ENCODE measurements around the gene HADH. TPM values are rescaled to one million over a fixed set of nuclear protein-coding genes. Genes with fewer than 3 reads are reported as not detected.
A peak's percentile ranks its signal among the peaks of the same experiment; 100 is the strongest.

Gene HADH
- total and polyA plus RNA-seq, 4 donors = 27.5 to 140 (median 94.3) TPM

GRCh38 chr4:107989162-107989536 is 540 bp upstream of the HADH start:
- Histone ChIP-seq H3K4me3 (ENCODE audit: low read depth in 1 of 3, low read length in 3 of 3) (peak overlapping the region; percentile 57 to 77 (median 66)), H3K9ac (ENCODE audit: low read depth in 1 of 2, low read length in 2 of 2) (peak overlapping the region; percentile 13 to 92)

More at GRCh38 chr4:107989162-107989536, 540 bp upstream of the HADH start:
- TF ChIP-seq CTCF (IDR thresholded peaks at IDR 0.05; ENCODE audit: low read depth, low read length, missing input control) (no peak), HNF4A (conservative IDR thresholded peaks at IDR 0.05) (peak; percentile 81 to 82), FOXA1 (IDR thresholded peaks at IDR 0.05) (no peak), NR2F2 (IDR thresholded peaks at IDR 0.05) (peak; percentile 20), FOXA2 (IDR thresholded peaks at IDR 0.05) (peak; percentile 22), RAD21 (IDR thresholded peaks at IDR 0.05) (peak in 1 of 2 donors; percentile 3), HNF4G (IDR thresholded peaks at IDR 0.05) (no peak), REST (IDR thresholded peaks at IDR 0.05) (no peak), YY1 (IDR thresholded peaks at IDR 0.05) (peak; percentile 48), JUND (IDR thresholded peaks at IDR 0.05) (peak in 1 of 2 donors; percentile 50), SP1 (IDR thresholded peaks at IDR 0.05) (peak; percentile 68), RXRA (IDR thresholded peaks at IDR 0.05) (peak; percentile 90 to 93), TAF1 (conservative IDR thresholded peaks at IDR 0.05) (no peak), ATF3 (IDR thresholded peaks at IDR 0.05) (no peak), EGR1 (IDR thresholded peaks at IDR 0.05; ENCODE audit: low read depth in 2 of 2) (no peak), GABPA (IDR thresholded peaks at IDR 0.05 in 1 of 2, conservative IDR thresholded peaks at IDR 0.05 in 1 of 2) (no peak)
- TF ChIP-seq, protein P1, sequence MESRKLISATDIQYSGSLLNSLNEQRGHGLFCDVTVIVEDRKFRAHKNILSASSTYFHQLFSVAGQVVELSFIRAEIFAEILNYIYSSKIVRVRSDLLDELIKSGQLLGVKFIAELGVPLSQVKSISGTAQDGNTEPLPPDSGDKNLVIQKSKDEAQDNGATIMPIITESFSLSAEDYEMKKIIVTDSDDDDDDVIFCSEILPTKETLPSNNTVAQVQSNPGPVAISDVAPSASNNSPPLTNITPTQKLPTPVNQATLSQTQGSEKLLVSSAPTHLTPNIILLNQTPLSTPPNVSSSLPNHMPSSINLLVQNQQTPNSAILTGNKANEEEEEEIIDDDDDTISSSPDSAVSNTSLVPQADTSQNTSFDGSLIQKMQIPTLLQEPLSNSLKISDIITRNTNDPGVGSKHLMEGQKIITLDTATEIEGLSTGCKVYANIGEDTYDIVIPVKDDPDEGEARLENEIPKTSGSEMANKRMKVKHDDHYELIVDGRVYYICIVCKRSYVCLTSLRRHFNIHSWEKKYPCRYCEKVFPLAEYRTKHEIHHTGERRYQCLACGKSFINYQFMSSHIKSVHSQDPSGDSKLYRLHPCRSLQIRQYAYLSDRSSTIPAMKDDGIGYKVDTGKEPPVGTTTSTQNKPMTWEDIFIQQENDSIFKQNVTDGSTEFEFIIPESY (IDR thresholded peaks at IDR 0.05) = no peak
- TF ChIP-seq, protein P2, sequence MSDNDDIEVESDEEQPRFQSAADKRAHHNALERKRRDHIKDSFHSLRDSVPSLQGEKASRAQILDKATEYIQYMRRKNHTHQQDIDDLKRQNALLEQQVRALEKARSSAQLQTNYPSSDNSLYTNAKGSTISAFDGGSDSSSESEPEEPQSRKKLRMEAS (IDR thresholded peaks at IDR 0.05) = peak; percentile 22
- DNase-seq (ENCODE audit: low spot score) = no peak
- 3% methylated on average over 8 of the region's 8 CpGs for WGBS
- peaks cover 8 to 52% (median 35%) of the 10 kb centered on the region in 4 donors for H3K4me1 ChIP-seq (ENCODE audit: control insufficient read depth in 4 of 4, insufficient read depth in 4 of 4, low read length in 3 of 4)
- peak overlapping the region; percentile 94 to 99 for H3K27ac ChIP-seq (ENCODE audit: low read depth in 1 of 2, low read length in 2 of 2)
- H3K27me3 ChIP-seq (ENCODE audit: control insufficient read depth in 4 of 4, insufficient read depth in 4 of 4, low read length in 3 of 4) = no peaks in the 10 kb centered on the region
- no peaks in the 10 kb centered on the region for H3K36me3 ChIP-seq (ENCODE audit: control insufficient read depth in 4 of 4, insufficient read depth in 3 of 4, low read depth in 1 of 4, low read length in 3 of 4)
- H3K9me3 ChIP-seq (ENCODE audit: control insufficient read depth in 4 of 4, low read length in 3 of 4) = no peaks in the 10 kb centered on the region

All from liver (tissue), 9 donors.